Renal cortex interstitium (tissue), 11 donors: ENCODE results near the gene MAGI3. TPM values are rescaled to one million over a fixed set of nuclear protein-coding genes. Genes with fewer than 3 reads are reported as not detected.

Experiments used
- DNase-seq, 11 donors: peaks; one replicate each; pipeline ENCODE4 v3.0.0-alpha.2; 2013; ENCODE audit warnings: low read depth in 9 of 11, low spot score in 4 of 11; ENCODE audit errors: extremely low read depth in 1 of 11
- polyA plus RNA-seq, 3 donors: library from polyadenylated mRNA; unstranded; fragments of 120-200 nt; gene quantifications; one replicate each; pipeline ENCODE4 v1.2.1, GENCODE V29; 2013; ENCODE audit not compliant: insufficient read length in 3 of 3

MAGI3 gene
- polyA plus RNA-seq, 3 donors = 23.9 to 26.6 (median 25.0) TPM

GRCh38 chr1:113663165-113663951 is 273.0 kb downstream of the MAGI3 start:
- no peak for DNase-seq

- no peak for DNase-seq
Observed at GRCh38 chr1:113665071-113665470, 274.8 kb downstream of the MAGI3 start.

- no peak for DNase-seq
Observed at GRCh38 chr1:113666126-113666525, 275.8 kb downstream of the MAGI3 start.

GRCh38 chr1:113669988-113670387 is 279.7 kb downstream of the MAGI3 start:
- no peak for DNase-seq

GRCh38 chr1:113670650-113671049 is 280.3 kb downstream of the MAGI3 start:
- DNase-seq = no peak

- DNase-seq = no peak
Observed at GRCh38 chr1:113672491-113672890, 282.2 kb downstream of the MAGI3 start.

GRCh38 chr1:113674591-113674990 is 284.3 kb downstream of the MAGI3 start:
- no peak for DNase-seq

- DNase-seq = no peak
Observed at GRCh38 chr1:113675302-113675701, 285.0 kb downstream of the MAGI3 start.

GRCh38 chr1:113676524-113676923 is 286.2 kb downstream of the MAGI3 start:
- no peak for DNase-seq

GRCh38 chr1:113677250-113678158 is 287.2 kb downstream of the MAGI3 start:
- DNase-seq = peak; percentile 37 to 72 (median 56)

- DNase-seq = no peak
Observed at GRCh38 chr1:113678159-113678469, 287.8 kb downstream of the MAGI3 start.

- no peak for DNase-seq
Observed at GRCh38 chr1:113681596-113682337, 291.5 kb downstream of the MAGI3 start.

- no peak for DNase-seq
Observed at GRCh38 chr1:113683384-113684152, 293.3 kb downstream of the MAGI3 start.

GRCh38 chr1:113684153-113684541 is 293.8 kb downstream of the MAGI3 start:
- peak in 3 of 11 donors; percentile 3 to 17 (median 13) for DNase-seq

- DNase-seq = no peak
Observed at GRCh38 chr1:113686891-113687618, 296.7 kb downstream of the MAGI3 start.

GRCh38 chr1:113691184-113691583 is 300.9 kb downstream of the MAGI3 start:
- no peak for DNase-seq

- DNase-seq = no peak
Observed at GRCh38 chr1:113692342-113692741, 302.0 kb downstream of the MAGI3 start.

- no peak for DNase-seq
Observed at GRCh38 chr1:113692824-113693431, 302.6 kb downstream of the MAGI3 start.
